Jurkat, Clone E6-1 (cell line): Measurements from ENCODE around the gene IRX5.

Experiments used
- DNase-seq: peaks from one replicate; pipeline ENCODE4 v3.0.0-alpha.2; 2011; ENCODE audit warnings: low read depth, low spot score
- H3K4me3 ChIP-seq: 2 replicates; pipeline ENCODE4 v1.5.1; 2011; ENCODE audit warnings: mild to moderate bottlenecking, low read length, control low read depth, moderate library complexity

The IRX5 gene

GRCh38 chr16:54942353-54942943, 11.8 kb downstream of the IRX5 start:
- no peak for DNase-seq
- no peak overlapping the region for H3K4me3 ChIP-seq

DNA sequence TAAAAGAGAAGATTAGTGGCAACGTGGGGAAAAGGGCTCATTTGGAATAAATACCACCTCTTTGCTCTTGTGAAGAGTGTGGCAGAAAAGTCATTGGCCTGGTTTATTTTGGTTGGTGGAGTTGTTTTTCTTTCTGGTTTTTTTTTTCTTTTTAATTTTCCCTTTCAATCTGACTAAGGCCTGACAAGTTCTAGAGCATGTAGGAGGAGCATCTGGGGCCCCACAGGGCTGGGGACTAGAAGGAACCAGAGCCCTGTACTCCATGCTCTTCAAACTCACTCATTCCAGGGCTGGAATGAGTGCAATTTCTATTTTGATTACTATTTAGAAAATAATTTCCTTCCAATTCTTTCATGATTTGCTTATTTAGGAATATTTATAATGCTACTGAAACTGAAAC, 13.3 kb downstream of the IRX5 start:
- no peak overlapping the region for H3K4me3 ChIP-seq
- DNase-seq = no peak

GRCh38 chr16:54945063-54945462, 14.4 kb downstream of the IRX5 start:
- no peak for DNase-seq
- H3K4me3 ChIP-seq = no peak overlapping the region

DNA sequence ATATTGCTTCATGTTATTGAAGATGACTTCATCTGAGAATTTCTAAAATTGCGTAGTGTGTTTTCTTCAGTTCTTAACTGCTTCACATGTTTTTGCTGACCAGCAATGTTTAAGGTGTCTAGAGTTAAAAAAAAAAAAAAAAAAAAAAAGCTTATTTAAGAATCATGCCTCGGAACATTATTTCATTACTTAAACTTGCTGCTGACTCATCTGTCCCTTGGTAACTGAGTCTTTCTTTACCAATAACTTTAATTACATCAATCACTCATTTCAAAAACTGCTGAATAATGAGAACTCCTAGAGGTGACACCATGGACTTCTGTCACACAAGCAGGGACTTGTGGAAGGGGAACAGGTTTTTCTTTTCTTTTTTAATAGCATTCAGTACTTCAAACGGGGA, 16.2 kb downstream of the IRX5 start:
- no peak overlapping the region for H3K4me3 ChIP-seq
- DNase-seq = no peak

DNA sequence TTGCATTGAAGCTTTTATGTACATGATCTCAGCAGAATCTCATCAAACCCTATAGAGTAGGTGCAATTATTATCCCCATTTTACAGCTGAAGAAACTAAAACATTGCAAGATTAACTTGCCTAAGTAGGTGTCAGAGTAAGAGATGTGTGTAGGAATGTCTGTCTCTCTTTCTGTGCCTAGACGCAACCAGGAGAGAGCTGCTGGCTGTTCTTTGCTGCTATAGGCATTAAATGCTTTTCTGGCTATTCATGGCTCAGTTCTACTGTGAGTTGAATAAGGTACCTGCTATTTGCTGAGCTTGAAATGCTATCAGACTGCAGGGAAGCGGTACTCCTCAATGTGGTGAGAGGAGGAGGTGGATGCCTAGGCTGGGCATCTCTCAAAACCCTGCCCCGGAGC, 17.0 kb downstream of the IRX5 start:
- no peak for DNase-seq
- H3K4me3 ChIP-seq = no peak overlapping the region

DNA sequence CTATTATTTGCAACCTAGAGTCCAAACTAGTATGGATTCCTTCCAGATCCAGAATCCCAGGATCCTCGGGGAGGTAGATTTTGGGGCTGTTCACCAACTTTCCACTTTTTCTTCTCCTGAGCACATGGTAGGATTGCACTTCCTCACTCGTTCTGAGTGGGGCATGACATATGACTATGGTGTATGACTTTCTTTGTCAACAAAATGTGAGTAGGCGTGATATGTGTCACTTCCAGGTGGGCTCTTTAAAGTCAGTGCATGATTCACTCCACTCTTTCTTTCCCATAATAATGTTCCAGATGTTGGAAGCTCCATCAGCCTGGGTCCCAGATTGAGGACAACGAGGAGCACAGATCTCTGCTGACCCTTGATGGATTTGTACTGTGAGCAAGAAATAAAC, 21.5 kb downstream of the IRX5 start:
- DNase-seq = no peak

GRCh38 chr16:54953461-54953860, 22.8 kb downstream of the IRX5 start:
- DNase-seq = no peak

More for the DNA sequence above, 21.5 kb downstream of the IRX5 start:
- no peak overlapping the region for H3K4me3 ChIP-seq

GRCh38 chr16:54954220-54954619, 23.6 kb downstream of the IRX5 start:
- DNase-seq = no peak
- no peak overlapping the region for H3K4me3 ChIP-seq

More at GRCh38 chr16:54953461-54953860, 22.8 kb downstream of the IRX5 start:
- no peak overlapping the region for H3K4me3 ChIP-seq

- H3K4me3 ChIP-seq = no peak overlapping the region
- DNase-seq = no peak
Observed at GRCh38 chr16:54955757-54956156, 25.1 kb downstream of the IRX5 start.

DNA sequence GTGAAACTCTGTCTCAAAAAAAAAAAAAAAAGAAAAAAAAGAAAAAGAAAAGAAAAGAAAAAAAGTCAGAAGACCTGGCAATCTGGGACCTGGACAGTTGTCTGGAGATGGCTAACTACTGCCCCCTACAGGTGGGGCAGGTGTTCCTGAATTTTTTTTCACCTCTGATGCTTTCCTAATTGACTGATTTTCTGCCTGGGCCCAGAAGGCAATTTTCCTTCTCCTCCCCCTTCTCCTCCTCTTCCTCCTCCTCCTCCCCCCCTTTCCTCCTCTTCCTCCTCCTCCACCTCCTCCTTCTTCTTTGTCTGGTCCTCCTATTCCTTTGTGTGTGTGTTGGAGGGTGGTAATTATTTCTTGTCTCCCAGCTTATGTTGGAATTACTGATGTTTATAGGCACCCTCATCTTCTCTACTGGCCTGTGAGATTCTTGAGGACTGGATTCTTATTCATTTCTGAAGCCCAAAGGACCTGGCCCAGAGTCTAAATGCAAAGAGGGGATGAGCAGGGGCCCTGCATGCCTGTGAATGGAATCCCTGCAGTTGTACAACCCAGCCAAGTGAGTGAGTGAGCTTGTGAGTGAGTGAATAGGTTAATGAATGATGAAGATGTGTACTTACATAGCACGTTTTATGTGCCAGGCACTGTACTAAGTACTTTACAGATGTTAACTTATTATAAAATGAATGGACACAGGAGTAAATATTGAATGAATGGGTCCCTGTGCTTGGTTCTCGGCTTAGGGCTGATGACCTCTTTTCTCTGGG, 26.9 kb downstream of the IRX5 start:
- DNase-seq = peak; percentile 50
- H3K4me3 ChIP-seq = no peak overlapping the region

GRCh38 chr16:54962045-54962444, 31.4 kb downstream of the IRX5 start:
- H3K4me3 ChIP-seq = no peak overlapping the region
- no peak for DNase-seq

DNA sequence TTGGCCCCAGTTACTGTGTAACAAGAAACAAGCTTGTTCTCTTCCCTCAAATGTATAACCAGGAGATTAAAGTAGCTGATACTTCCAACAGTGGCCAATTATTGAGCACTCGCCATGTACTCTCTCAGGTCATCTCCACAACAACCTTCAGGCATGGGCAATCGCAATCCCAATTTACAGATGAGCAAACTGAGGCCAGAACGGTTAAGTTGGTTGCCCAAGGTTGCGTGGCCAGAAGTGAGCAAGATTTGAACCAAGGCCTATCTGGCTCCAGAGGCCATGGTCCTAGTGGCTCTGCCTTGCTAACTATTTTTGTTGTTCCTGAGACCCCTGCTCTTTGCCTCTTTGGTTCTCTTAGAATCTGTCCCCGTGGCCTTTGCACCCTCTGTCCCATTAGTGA, 33.6 kb downstream of the IRX5 start:
- H3K4me3 ChIP-seq = no peak overlapping the region

GRCh38 chr16:54965464-54965863, 34.8 kb downstream of the IRX5 start:
- DNase-seq = no peak
- H3K4me3 ChIP-seq = no peak overlapping the region

More for the DNA sequence above, 33.6 kb downstream of the IRX5 start:
- no peak for DNase-seq

- no peak for DNase-seq
- H3K4me3 ChIP-seq = no peak overlapping the region
Observed at GRCh38 chr16:54968011-54968410, 37.3 kb downstream of the IRX5 start.

DNA sequence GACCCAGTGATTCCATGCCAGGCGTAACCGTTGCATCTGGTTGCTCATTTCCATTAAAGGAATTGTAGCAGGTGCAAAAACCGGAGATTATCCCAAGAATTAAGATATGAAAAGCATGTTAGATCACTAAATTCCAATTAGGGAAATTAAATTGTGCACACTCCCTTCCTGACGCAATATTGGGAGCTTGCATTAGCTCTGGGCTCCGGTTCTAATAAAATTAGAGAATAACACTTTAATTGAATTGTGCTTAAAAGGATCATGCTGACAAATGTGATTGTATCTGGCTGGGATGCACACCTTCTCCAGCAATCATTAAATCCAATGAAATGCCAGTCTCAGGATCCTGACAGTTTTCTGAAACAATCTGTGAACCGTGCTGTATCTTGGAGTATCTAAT, 38.1 kb downstream of the IRX5 start:
- no peak for DNase-seq
- no peak overlapping the region for H3K4me3 ChIP-seq

- H3K4me3 ChIP-seq = no peak overlapping the region
- no peak for DNase-seq
Observed at GRCh38 chr16:54970016-54970415, 39.4 kb downstream of the IRX5 start.

GRCh38 chr16:54974367-54974766, 43.7 kb downstream of the IRX5 start:
- no peak overlapping the region for H3K4me3 ChIP-seq
- no peak for DNase-seq

GRCh38 chr16:54976651-54977200, 46.1 kb downstream of the IRX5 start:
- no peak for DNase-seq
- H3K4me3 ChIP-seq = no peak overlapping the region

DNA sequence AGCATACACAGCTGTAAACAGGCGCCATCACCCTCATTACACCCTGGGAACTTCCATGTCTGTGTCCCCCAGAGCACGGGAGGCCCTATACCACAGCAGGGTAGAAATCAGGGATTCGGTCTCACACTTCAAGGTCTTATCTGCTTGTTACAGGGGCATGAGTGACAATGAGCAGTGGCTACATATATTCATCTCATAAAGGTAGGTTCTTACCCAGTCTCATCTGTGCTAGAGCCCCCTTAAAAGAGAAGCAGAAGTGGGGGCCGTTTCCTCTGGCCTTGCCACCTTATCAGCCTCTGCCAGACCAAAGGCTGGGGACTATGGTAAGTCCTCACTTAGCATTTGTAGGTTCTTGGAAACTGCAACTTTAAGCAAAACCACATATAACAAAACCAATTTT, 46.5 kb downstream of the IRX5 start:
- DNase-seq = no peak
- H3K4me3 ChIP-seq = no peak overlapping the region

GRCh38 chr16:54980821-54981220, 50.2 kb downstream of the IRX5 start:
- DNase-seq = no peak

More at GRCh38 chr16:54980821-54981220, 50.2 kb downstream of the IRX5 start:
- no peak overlapping the region for H3K4me3 ChIP-seq
